Nephron progenitor cell (in vitro differentiated cells): ENCODE data around the gene PACRGL.

Experiments
- DNase-seq: peaks from one replicate; pipeline ENCODE4 v3.0.0; 2021
- H3K27ac Mint-ChIP-seq: 2 replicates; pipeline ENCODE4 v1.8.0; 2021; ENCODE audit warnings: mild to moderate bottlenecking, moderate library complexity, mixed read lengths
- H3K27me3 Mint-ChIP-seq: 2 replicates; pipeline ENCODE4 v1.8.0; 2021; ENCODE audit warnings: mild to moderate bottlenecking, low read depth, mixed read lengths; ENCODE audit not compliant: poor library complexity
- H3K36me3 Mint-ChIP-seq: 2 replicates; pipeline ENCODE4 v1.8.0; 2021; ENCODE audit warnings: low read depth, mixed read lengths
- H3K4me1 Mint-ChIP-seq: 2 replicates; pipeline ENCODE4 v1.8.0; 2021; ENCODE audit warnings: mixed read lengths
- H3K4me3 Mint-ChIP-seq: 2 replicates; pipeline ENCODE4 v1.8.0; 2021; ENCODE audit warnings: mild to moderate bottlenecking, moderate library complexity, mixed read lengths
- H3K9me3 Mint-ChIP-seq: 2 replicates; pipeline ENCODE4 v1.8.0; 2021; ENCODE audit warnings: mild to moderate bottlenecking, moderate library complexity, mixed read lengths
- CTCF ChIP-seq: fragments of 200-600 bp; sonication (generic); IDR thresholded peaks from 2 replicates; pipeline ENCODE4 v1.5.0; 2021; ENCODE audit warnings: antibody characterized with exemption

The PACRGL gene

GRCh38 chr4:20681271-20681670 lies 19.0 kb upstream of the PACRGL start:
- no peak overlapping the region for H3K27ac Mint-ChIP-seq
- no peak for DNase-seq
- H3K4me3 Mint-ChIP-seq: no peak overlapping the region

GRCh38 chr4:20682853-20683252 lies 17.4 kb upstream of the PACRGL start:
- TF ChIP-seq CTCF: no peak
- Mint-ChIP-seq H3K4me1 (peaks cover 13% of the 10 kb centered on the region), H3K9me3 (peaks cover 11% of the 10 kb centered on the region), H3K36me3 (peaks cover 8% of the 10 kb centered on the region), H3K27ac (peak overlapping the region; percentile 25), H3K4me3 (no peak overlapping the region), H3K27me3 (no peaks in the 10 kb centered on the region)
- no peak for DNase-seq

More at GRCh38 chr4:20681271-20681670, 19.0 kb upstream of the PACRGL start:
- H3K27me3 Mint-ChIP-seq: no peaks in the 10 kb centered on the region
- H3K9me3 Mint-ChIP-seq: peaks cover 17% of the 10 kb centered on the region
- H3K4me1 Mint-ChIP-seq: peaks cover 22% of the 10 kb centered on the region
- no peak for TF ChIP-seq CTCF
- H3K36me3 Mint-ChIP-seq: peaks cover 13% of the 10 kb centered on the region

GRCh38 chr4:20683766-20684165 lies 16.5 kb upstream of the PACRGL start:
- H3K9me3 Mint-ChIP-seq: peaks cover 9% of the 10 kb centered on the region
- peaks cover 18% of the 10 kb centered on the region for H3K4me1 Mint-ChIP-seq
- no peak for TF ChIP-seq CTCF
- H3K27me3 Mint-ChIP-seq: no peaks in the 10 kb centered on the region
- H3K27ac Mint-ChIP-seq: no peak overlapping the region
- DNase-seq: no peak
- H3K36me3 Mint-ChIP-seq: peaks cover 6% of the 10 kb centered on the region
- H3K4me3 Mint-ChIP-seq: no peak overlapping the region

GRCh38 chr4:20684852-20685763 lies 15.2 kb upstream of the PACRGL start:
- H3K36me3 Mint-ChIP-seq: peaks cover 6% of the 10 kb centered on the region
- TF ChIP-seq CTCF: peak; percentile 81
- no peak for DNase-seq
- H3K9me3 Mint-ChIP-seq: peaks cover 5% of the 10 kb centered on the region
- no peak overlapping the region for H3K4me3 Mint-ChIP-seq
- H3K27me3 Mint-ChIP-seq: no peaks in the 10 kb centered on the region
- no peak overlapping the region for H3K27ac Mint-ChIP-seq
- peaks cover 15% of the 10 kb centered on the region for H3K4me1 Mint-ChIP-seq

- no peak overlapping the region for H3K27ac Mint-ChIP-seq
- no peaks in the 10 kb centered on the region for H3K27me3 Mint-ChIP-seq
- no peak for TF ChIP-seq CTCF
- H3K4me1 Mint-ChIP-seq: peaks cover 14% of the 10 kb centered on the region
- no peak overlapping the region for H3K4me3 Mint-ChIP-seq
- DNase-seq: peak; percentile 13
- H3K9me3 Mint-ChIP-seq: no peaks in the 10 kb centered on the region
- no peaks in the 10 kb centered on the region for H3K36me3 Mint-ChIP-seq
Measured at GRCh38 chr4:20687864-20688263, 12.4 kb upstream of the PACRGL start.

GRCh38 chr4:20696815-20697214 lies 3.4 kb upstream of the PACRGL start:
- DNase-seq: no peak
- H3K36me3 Mint-ChIP-seq: no peaks in the 10 kb centered on the region

More at GRCh38 chr4:20696815-20697214, 3.4 kb upstream of the PACRGL start:
- no peak for TF ChIP-seq CTCF
- H3K9me3 Mint-ChIP-seq: no peaks in the 10 kb centered on the region
- H3K4me1 Mint-ChIP-seq: peaks cover 38% of the 10 kb centered on the region
- no peak overlapping the region for H3K27ac Mint-ChIP-seq
- H3K4me3 Mint-ChIP-seq: no peak overlapping the region
- peaks cover 3% of the 10 kb centered on the region for H3K27me3 Mint-ChIP-seq
